ENCODE measurements around the gene GK. TPM values are rescaled to one million over a fixed set of nuclear protein-coding genes. Genes with fewer than 3 reads are reported as not detected.
"Not testable (repeated sequence)": the region's sequence is repeated elsewhere in the genome, so short reads cannot be mapped to it uniquely, and the experiment has no call there.

The GK gene
- polyA plus RNA-seq, 1 donor = 136 TPM

GRCh38 chrX:30702736-30703135, 49.5 kb downstream of the GK start:
- no peak for DNase-seq

DNA sequence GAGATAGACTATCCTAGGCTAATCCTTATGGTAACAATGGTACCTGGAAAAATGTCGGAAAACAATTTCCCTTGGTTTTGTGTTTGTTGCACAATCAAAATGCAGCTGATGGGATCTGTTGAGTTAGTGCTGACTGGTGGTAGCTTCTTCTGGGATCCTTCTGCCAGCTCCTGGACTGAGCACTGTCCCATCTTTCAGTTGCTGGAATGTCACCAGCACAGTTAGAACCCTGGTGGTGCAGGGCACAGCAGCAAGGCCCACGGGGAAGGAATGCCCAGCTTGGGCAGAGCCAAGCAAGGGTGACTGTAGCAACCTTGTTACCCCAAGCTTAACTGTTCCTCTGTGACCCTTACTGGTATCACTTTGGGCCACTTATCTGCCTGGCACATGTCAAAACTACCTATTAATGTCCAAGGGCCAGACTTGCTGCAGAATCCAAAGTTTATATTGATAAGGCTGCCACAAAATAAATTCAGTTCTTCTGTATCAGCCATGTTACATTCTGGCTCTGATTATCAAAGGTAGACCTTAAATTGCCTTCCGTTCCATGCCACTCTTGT, 53.1 kb downstream of the GK start:
- DNase-seq = no peak

GRCh38 chrX:30712214-30712613, 59.0 kb downstream of the GK start:
- DNase-seq = no peak

DNA sequence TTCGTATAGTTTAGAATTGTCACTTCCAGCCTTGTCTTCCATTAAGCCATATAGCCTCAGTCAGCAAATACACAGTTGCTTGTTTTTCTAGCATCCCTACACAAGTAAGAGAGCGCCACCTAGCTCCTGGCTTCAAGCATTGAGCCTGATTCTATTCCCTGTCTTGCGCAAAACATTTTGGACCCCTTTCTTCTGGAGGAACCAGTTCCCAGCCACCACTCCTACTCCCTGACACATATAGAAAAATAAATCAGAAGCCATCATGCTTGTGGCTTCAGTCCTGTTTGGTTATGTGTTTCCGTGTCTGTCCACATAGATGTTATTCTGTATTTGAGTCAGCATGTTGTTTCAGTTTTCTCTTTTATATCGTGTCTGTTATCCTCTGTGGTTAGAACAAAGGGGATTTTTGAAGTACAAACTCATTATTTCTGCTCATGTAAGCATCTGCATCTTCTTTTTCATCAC, 59.9 kb downstream of the GK start:
- DNase-seq = peak; percentile 39

DNA sequence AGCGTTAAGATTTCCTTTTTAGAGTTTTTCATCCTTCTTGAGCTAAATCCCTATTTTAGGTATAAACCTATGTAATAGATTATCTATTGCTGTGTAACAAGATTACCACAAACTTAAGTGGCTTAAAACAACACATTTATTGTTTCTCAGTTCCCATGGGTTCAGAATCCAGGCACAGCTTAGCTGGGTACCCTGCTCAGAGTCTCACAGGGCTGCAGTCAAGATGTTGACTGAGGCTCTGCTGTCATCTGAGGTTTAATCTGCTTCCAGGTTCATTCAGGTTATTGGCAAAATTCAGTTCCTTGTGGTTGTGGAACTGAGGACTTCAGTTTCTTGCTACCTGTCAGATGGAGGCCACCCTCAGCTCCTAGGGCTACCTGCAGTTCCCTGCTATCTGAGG, 60.9 kb downstream of the GK start:
- no peak for DNase-seq

GRCh38 chrX:30715976-30716375, 62.8 kb downstream of the GK start:
- DNase-seq = no peak

- no peak for DNase-seq
These were observed 80.8 kb downstream of the GK start for GRCh38 chrX:30733852-30734660.

DNA sequence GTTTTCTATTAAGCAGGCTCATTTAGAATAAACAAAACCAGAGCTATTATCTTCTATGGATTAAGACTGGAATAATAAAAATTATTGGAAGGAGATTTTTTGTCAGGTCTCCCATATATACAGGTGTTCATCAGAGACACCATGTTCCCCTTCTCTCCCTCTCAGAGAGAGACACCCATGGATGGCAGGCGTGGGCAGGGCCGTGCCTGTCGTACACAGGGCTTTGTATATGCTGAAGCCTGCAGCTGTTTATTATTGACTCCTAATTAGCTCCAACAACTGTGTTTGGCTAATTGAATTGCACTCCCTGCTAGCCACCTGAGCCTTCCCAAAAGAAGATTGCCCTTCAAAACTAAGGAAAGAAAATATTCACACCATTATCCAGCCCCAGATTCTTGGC, 81.6 kb downstream of the GK start:
- no peak for DNase-seq

- peak; percentile 36 for DNase-seq
These were observed 82.6 kb downstream of the GK start for GRCh38 chrX:30735839-30736238.

DNA sequence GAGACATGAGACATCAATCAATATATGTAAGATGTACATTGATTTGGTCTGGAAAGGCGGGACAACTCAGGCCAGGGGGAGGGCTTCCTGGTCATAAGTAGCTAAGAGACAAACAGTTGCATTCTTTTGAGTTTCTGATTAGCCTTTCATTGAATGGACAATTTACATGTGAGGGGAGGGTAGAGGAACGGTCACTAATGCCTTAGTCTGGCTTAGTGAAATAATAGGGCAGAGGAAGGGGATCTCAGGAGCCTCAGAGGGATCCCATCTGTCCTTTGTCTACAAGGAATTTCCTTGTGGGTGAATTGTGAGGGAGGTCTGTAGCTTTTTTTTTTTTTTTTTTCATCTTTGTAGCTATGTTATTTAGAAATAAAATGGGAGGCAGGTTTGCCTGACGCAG, 88.3 kb downstream of the GK start:
- DNase-seq = no peak

- no peak for DNase-seq
These were observed 95.2 kb downstream of the GK start for GRCh38 chrX:30748342-30748960.

GRCh38 chrX:30751497-30751896, 98.3 kb downstream of the GK start:
- DNase-seq = no peak

DNA sequence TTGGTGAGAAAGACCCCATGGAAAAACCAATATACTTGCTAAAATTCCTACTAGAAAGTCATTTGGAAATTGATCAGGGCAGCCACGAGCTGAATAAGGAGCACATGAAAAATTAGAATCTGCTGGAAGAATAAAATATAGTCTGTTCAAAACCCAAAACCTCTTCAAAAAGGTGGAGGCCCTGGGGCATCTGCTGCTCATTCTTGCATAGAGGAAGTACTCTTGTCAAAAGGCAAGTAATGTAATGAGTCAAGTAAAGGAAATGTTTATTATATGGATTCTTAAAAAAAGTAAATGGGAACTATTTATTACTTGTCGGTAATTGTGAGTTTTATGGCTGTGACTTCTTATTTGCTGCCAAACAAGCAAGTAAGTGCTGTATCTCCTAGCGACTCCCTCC, 109.5 kb downstream of the GK start:
- DNase-seq = no peak

DNA sequence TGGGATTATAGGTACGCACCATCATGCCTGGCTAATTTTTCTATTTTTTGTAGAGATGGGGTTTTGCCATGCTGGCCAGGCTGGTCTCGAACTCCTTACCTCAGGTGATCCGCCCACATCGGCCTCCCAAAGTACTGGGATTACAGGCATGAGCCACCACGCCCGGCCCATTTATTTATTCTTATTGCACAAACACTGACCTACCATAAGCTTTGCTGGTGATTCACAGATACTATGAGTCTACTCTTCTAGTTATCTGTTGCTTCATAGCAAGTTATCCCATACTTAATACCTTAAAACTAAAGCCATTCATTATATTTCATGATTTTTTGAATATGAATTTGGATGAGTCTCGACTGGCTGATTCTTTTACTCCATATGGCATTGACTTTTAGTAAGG, 120.5 kb downstream of the GK start:
- DNase-seq = not testable (repeated sequence)

DNA sequence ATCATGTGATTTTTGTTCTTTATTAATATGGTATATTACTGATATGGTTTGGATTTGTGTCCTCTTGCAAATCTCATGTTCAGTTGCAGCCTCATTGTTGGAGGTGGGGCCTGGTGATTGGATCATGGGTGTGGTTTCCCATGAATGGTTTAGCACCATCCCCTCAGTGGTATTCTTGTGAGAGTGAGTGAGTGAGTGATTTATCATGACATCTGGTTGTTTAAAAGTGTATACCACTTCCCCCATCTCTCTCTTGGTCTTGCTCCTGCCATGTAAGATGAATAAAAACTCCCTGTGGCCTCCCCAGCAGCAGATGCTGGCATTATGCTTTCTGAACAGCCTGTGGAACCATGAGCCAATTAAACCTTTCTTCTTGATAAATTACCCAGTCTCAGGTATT, 124.4 kb downstream of the GK start:
- no peak for DNase-seq

DNA sequence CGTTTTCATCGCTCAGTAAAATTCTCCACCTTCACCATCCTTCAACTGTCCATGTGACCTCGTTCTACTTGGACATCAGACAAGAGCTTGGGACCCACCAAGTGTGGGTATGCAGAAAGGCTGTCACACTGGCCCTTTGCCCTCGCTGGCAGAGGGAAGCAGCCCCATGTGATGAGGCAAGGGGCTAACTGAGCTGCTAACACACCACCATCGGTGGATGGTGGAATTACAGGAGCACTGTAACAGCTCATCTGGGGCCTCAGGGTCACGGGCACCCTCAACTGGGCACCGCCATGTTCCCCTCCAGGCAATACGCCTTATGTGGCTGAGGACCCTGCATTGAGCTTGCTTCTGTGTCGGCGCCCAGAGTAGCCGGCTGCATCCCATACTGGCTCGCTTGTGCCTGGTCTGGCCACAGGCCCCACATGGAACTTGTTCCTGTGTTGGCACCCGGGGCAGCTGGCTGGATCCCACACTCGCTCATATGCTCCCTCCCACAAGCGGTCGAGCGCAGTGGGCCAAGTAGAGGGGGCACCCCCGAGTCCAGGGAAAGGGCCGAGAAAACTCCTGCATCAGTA, 126.3 kb downstream of the GK start:
- no peak for DNase-seq

Other genes with a start within 250 kb of the GK start
- 0.47 TPM for gene TASL, start 75.7 kb upstream of the GK start, polyA plus RNA-seq (ENCODE audit: insufficient read length)
- 36.9 TPM for gene TAB3, start 235.8 kb downstream of the GK start, polyA plus RNA-seq (ENCODE audit: insufficient read length)

All from left kidney (tissue), 2 donors.